HG03575 (cell line): ENCODE data around the gene OBP2B.
"Not testable (repeated sequence)": the region's sequence is repeated elsewhere in the genome, so short reads cannot be mapped to it uniquely, and the experiment has no call there.

ENCODE experiments used
- ATAC-seq: cut with Tn5 transposase; IDR thresholded peaks from one replicate; pipeline ENCODE4 v1.9.1; 2021; ENCODE audit not compliant: unreplicated experiment, insufficient number of reproducible peaks, low FRiP score; ENCODE audit errors: extremely low read depth

OBP2B gene

DNA sequence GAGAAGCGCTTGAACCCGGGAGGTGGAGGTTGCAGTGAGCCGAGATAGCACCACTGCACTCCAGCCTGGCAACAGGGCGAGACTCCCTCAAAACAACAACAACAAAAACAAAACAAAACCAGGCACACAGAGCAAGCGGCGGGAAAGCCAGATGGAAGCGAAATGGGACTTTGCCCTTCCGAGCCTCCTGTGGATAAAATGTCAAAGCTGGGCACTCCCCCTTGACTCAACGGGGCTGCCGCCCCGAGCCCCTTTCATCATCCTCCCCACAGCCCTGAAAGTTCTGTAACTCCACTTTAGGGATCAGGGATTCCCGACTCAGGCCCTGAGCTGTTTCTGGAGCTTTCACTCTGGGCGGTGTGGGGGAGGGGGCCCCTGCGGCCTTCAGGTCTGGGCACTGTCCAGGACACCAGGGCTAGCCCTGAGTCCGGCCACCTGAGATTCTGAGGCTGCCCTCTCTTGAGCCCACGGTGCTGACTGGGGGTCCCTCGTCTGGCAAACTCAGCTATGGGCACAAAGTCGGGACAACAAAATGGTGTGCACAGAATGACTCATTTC, 30.6 kb upstream of the OBP2B start:
- no peak for ATAC-seq

DNA sequence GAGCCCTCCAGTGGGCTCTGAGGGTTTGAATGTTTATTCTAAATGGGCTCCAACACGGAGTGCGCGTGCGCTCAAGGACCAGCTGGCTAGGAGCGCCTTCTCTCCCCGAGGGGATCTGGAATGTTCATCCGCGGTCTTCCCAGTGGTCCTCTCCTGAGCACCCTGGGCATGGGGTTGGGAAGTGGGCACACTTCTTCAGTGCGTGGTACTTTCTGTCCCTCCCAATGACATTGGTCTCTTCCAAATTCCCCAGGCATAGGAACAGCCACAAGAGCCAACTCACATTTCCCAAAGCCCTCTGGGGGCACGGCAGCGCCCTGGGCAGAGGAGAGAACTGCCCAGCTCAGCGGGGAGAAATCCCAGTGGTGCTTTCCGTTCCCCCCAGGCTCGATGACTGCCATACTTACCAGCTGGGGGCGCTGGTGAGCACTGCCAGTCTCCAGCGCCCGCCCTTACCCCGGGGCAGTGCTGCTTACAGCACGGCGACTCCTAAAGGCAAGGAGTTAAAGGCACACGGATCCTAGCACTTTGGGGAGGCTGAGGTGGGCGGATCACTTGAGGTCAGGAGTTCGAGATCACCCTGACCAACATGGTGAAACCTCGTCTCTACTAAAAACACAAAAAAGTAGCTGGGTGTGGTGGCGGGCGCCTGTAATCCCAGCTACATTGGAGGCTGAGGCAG, 29.9 kb upstream of the OBP2B start:
- no peak for ATAC-seq

- ATAC-seq: no peak
Measured at GRCh38 chr9:133238272-133238850, 29.3 kb upstream of the OBP2B start.

GRCh38 chr9:133237035-133237731, 28.1 kb upstream of the OBP2B start:
- ATAC-seq: no peak

DNA sequence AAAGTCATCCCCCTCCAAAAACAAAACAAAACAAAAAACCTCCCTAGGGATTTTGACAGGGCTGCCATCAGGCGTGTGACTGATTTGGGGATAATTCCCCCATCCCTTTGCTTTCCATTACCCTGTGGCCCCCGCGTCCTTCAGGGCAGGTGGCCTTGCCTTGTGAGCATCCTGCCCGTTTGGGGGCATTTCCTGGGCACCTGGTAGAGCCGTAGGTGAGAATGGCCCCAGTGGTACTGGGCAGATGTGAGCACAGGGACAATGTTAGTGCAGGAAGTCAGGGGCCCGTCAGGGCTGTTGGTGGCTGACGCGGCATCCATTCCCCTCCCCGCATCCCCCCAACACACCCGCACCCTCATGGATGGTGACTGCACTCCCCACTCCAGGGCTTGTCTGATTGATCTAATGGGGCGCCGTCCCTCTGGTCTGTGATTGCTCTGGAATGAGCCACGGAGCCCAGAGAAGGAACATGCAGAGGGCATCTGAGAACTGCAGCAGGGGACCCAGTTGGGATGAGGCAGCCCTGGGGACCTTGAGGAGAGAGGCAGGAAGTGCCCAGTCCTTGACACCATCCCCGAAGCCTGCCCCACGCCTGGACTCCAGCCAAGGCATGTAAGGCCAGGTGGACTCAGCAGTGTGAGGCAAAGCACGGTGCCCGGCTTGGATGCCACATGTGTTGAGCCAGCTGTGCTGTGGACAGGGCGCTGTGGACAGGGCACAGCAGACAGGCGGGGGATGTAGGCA, 27.4 kb upstream of the OBP2B start:
- ATAC-seq: not testable (repeated sequence)

- ATAC-seq: no peak
Measured at GRCh38 chr9:133235549-133236222, 26.6 kb upstream of the OBP2B start.

- ATAC-seq: no peak
Measured at GRCh38 chr9:133234577-133235322, 25.7 kb upstream of the OBP2B start.

DNA sequence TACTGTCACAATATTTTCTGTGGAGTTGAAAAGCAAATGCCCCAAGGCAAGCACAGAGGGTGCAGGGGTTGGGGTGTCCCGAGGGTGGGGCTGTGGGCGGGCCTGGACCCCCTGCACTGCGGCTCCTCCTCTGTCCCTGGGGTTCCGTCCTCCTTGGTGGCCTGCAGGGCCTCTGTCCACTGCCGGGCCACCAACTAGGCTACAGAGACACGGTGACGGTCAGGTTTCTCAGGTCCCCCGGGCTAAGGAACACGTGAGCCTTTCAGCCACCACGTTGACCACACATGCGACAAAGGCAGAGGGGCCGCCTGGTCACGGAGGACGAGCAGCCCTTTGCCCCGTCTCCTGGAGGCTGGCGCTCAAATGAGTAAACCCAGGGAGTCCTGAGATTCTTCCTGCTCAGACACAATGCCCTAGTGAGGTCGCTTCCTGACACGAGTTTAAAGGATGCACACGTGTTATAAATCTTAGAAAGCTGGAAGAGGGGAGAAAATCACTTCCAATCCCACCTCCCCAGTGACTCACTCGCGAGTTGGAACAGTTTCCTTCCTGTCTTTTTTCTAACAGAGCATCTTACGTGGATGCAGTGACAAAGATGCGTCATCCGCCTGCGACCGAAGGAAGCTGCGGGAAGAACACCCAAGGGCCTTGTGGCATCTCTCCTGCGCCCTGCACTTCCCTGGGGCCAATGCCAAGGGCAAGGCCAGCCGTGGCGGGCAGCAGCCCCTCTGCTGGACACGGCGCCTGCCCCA, 24.8 kb upstream of the OBP2B start:
- ATAC-seq: no peak

DNA sequence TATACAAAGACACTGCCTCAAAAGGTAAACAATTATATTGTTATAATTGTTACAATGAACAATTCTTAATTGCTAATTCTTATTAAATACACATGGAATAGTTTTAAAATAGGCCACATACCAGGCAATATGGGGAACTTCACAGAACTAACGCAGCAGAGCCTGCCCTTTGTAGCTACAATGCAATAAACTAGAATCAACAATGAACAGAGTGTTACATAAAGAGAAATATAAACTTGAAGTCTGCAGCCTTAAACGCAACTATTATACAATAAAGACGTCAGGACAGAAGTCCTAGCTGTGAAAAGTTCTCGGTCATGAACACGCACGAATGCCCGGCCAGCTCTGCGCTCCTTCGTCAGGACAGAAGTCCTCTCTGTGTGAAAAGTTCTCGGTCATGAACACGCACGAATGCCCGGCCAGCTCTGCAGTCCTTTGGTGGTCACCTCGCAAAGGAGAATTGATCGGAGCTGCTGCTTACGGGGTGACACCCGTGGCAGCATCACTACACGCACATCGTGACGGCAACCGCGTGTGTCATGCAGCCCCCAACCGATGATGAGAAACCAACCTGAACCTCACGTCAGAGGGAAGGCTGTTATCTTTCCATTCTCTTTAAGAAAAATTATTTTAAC, 23.0 kb upstream of the OBP2B start:
- not testable (repeated sequence) for ATAC-seq

DNA sequence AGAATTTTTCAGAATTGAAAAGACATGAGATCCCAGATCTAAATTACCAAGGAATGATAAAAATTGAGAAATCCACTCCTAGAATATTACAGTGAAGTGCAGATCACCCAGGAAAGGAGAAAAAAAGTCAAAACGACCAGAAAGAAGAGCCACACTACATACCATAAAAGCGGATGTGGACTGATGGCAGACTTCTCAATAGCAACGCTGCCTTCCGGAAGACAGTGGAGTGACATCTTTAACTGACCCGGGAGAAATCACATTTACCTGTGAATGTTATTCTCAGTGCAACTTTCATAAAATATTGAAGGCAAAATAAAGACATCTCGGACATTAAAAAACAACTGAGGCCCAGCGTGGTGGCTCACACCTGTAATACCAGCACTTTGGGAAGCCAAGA, 21.5 kb upstream of the OBP2B start:
- ATAC-seq: not testable (repeated sequence)

DNA sequence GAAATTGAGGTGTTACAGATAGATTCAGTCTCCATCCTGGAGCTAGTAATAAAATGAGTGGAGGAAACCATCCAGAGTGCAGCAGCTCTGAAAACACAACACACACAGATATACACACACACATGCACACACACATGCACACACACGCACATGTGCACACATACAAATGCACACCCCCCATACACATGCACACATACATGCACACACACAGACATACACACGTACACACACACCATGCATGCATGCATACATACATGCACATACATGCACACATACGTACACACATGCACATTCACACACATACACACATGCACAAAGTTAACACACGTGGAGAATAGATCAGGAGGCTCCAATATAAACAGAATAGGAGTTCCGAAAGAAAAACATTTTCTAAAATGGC, 21.0 kb upstream of the OBP2B start:
- ATAC-seq: no peak

DNA sequence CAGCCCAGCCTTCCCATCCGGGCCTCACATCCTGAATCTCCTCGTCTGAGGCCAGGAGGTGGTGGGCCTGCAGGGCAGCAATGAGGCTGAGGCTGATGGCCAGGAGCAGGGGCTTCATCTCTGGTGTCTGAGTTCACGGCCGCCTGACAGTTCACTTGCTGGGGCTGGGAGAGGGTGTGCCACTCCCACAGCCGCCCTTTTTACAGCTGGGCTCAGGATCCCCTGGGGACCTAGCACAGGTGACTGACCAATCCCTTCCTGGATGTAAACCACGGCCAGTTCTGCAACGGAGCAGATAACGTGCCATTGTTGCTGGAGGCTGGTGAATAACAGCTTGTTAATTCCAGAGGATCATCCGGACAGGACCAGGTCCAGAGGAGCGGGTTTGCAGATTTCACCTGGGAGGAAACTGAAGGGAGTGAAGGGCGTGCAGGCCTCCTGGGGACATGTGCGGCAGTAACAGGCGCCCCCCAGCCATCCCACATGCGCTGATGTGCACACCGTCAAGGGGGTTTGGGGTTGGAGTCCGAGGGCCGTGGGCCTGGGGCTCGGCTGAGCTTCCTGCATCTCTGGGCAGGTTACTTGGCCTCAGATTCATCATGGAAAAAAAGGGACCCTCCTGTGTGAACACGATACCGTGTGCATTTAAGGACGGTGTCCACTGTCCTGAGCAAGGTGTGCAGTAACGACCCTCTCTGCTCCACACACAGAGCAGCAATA, 19.6 kb upstream of the OBP2B start:
- ATAC-seq: not testable (repeated sequence)

DNA sequence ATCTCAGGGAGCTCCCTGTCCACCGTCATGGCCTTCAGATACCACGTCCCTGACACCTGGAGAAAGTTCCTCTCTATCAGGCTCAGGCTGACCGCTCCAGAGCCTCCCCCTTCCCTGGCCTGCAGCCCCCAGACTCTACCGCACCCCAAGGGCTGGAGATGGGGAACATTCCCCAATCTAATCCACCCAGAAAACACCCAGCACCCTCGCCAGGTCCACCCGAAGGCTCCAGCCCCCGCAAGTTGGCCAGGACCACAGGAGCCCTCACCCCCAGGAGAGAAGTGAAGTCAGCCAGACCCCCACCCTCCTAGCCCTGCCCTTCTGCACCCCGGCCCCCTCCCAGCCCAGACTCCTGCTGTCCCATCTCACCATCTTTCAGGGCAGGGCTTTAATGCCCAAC, 18.9 kb upstream of the OBP2B start:
- ATAC-seq: not testable (repeated sequence)

DNA sequence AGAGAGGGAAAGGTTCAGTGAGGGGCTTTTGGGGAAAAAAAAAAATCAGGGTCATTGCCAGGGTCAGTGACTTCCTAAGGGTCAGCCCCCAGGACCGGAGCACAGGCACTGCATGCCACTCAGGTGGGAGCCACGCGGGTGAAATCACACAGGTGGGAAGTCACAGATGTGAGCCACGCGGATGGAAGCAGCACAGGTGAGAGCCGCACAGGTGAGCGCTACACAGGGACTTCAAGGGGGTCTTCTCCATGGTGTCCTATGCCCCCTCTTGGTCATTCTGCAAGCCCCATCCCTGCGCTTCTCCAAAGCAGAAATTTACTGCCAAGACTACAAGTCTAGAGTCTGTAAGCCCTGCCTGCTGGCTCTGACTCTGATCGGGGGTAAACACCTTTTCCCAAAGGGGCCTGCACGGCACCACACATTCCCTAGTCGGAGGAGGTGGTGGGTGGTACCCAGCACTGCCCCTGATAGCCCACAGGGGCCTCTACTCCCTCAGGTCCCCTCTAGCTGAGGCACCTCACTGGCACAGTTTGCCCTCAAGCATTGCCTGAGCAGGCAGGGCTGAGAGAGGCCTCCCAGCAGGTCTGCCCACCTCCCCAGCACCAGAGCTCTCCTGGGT, 18.3 kb upstream of the OBP2B start:
- no peak for ATAC-seq

DNA sequence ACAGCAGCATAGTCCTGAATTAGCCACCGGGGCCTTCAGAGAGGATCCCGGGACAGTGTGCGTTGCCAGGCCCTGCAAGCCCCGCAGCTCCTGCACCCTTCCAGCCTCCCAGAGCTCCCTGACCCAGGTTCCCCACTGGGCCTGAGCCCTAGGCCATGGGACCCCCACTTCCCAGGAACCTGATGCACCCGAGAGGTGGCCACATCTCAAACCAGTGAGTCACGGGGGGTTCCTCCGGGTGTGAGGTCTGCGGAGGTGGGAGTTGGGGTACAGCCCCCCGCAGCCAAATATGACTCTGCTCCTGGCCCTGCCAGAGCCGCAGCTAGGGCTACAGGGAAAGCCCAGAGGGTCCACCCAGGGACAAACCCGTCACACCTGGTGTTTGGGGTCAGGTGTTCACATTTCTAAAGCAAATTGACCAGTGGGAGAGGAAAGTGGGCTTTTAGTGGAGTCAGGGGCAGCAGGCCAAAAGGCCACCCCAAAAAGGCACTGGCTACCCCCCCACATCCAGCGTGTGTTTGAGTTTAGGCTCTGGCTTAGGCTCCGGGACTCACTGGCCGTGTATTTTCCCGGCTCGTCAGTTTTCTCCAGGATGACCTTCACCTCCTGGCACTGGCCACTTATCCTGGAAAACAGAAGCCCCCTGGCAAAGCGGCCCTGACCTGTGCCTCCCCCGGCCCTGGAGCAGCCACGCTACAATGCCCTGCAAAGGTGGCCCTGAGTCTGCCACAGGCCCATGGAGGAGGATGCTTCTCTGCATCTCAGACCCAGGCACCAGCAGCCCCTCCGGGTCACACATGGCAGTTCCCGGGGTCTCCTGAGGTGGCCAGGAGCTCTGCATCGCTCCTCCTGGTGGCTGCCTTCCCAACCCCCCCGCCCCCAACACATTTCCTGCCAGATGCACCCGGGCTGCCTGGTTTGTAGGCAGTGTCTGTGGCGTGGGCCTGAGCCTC, 17.4 kb upstream of the OBP2B start:
- no peak for ATAC-seq
